NCI-H146 treated with DMSO at 0.1 percent for 48 hours (cell line): ENCODE measurements around the gene TUB.

Experiments
- DNase-seq: peaks from one replicate; lab custom pipeline; 2025; ENCODE audit not compliant: unreplicated experiment; lab: John Stamatoyannopoulos, UW

Gene TUB, protein sequence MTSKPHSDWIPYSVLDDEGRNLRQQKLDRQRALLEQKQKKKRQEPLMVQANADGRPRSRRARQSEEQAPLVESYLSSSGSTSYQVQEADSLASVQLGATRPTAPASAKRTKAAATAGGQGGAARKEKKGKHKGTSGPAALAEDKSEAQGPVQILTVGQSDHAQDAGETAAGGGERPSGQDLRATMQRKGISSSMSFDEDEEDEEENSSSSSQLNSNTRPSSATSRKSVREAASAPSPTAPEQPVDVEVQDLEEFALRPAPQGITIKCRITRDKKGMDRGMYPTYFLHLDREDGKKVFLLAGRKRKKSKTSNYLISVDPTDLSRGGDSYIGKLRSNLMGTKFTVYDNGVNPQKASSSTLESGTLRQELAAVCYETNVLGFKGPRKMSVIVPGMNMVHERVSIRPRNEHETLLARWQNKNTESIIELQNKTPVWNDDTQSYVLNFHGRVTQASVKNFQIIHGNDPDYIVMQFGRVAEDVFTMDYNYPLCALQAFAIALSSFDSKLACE

DNA sequence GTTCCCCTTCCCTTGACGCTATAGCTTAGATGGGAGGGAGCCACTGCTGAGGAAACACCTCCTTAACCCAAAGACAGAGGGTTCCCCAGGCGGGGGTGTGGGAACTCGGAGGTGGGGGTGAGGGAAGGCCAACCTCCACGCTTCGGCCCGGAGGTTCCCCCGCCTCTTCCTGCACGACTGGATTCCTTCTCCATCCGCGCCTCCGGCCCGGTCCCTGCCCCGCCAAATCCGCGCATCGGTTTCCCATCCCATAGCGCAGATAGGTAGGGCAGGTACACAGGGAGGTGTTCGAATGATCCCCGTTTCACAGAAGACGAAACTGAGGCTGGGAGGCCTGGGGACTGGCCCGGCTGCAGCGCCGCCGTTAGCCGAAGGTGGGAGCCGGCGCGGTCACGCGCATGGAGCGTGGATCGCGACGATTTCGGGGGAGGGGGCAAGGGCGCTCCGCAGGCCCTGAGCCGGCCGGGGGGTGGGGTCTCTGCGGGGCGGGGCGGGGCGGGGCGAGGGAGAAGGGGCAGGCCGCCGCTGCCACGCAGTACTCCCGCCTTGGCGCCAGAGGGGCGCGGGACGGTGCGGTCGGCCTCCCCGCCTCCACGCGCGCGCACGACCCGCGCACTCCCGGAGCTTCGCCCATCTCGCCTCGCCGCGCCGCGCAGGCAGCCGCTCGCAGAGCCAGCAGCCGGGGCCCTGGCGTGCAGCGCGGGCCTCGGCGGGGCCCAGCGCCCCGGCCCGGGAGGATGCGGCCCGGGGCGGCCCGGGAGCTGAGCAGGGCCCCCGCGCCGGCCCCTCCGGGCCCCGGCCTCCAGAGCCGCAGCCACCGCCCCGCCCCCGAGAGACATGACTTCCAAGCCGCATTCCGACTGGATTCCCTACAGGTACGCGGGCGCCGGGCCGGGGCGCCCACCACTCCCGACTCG is at the start of gene TUB:
TUB (plus strand) TSS at position 538 of the 917 bp plus-strand sequence; CDS start at position 838, 300 bp downstream.
- DNase-seq: peak; percentile 9

DNA sequence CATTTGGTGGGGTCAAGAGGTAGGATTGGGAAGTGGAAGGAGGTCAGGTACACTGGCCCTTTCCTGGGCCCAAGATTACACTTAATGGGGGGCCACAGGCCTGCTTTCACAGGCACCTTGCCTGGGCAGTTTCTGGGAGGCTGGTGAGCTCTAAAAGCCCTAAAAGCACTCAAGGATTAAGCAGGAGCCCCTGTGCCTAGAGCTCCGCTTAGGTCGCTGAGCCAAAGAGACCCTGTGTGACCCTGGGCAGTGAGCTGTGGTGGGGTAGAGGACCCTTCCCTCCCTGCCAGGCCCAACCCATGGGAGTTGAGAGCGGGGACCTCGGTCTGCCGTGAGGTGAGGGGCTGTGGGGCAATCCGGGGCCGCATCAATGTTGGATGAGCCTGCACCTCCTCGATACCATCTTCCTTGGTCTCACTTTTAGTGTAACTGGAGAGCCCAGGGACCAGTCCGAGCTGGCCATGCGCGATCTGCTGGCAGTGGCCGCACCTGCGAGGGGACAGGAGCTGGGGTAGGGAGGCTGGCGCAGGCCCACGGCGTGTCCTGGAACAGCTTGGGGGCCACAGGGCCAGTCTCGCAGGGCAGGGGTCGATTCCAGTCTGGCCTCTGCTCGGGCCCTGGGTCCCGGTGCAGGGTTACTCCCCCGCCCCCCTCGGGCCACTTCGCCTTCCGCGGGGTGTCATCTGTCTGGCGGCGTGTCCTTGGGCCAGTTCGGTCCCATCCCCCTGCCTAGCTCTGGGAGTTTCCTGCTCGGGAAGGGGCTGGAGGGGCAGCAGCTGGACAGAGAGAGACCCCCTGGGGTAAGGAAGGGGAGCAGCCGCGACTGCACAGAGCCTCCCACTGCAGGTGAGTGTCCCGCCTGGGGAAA is 49.5 kb upstream of the TUB start:
- DNase-seq: no peak

DNA sequence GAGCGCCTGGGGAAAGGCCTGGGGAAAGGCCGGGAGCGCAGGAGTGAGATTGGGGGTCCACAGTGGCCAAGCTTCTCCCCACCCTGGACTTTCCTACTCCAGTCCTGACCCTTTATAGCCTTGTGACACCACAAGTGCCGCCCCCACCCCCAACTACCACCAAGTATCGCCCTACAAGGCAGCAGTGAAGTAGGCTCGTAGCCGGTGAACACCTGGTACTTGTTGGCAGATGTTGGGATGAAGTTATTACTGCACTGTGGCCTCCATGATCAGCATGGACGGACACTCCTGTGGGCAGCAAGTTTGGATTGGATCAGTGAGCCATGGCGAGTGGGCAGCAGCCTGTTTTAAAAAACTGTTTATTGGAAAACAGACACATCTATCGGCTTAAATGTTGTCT is 48.9 kb upstream of the TUB start:
- no peak for DNase-seq

DNA sequence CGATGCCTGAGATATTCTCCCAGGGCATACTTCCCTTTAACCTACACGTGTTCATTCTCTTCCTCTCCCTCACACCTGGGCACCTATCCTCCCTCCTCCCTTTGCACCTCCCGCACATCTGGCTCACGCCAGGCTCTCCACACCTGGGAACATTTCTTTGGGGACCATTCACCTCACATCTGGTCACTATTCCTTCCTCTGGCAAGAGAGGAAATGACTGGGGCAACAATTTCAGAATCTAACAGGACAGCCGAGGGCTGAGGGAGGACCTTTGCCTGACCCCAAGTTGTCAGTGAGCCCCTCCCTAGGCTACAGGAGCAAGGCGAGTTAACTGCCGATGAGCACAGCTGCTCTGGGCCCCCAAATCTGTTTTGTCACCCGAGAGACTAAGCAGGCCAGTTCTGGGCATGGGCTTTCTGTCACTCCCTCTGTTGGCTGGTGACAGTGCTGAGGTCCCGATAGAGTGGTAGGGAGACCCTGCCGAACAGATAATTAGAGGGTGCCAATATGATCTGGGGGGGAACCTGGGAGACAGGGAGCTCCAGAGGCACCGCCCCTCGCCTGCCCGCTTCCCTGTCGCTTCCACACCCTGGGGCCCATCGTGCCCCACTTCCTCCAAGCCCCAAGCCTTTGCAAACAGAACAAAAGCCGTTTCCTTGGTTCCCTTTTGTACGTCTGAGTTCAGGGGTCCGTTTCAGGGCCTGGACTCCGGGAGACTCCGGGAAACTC is 48.3 kb upstream of the TUB start:
- no peak for DNase-seq

DNA sequence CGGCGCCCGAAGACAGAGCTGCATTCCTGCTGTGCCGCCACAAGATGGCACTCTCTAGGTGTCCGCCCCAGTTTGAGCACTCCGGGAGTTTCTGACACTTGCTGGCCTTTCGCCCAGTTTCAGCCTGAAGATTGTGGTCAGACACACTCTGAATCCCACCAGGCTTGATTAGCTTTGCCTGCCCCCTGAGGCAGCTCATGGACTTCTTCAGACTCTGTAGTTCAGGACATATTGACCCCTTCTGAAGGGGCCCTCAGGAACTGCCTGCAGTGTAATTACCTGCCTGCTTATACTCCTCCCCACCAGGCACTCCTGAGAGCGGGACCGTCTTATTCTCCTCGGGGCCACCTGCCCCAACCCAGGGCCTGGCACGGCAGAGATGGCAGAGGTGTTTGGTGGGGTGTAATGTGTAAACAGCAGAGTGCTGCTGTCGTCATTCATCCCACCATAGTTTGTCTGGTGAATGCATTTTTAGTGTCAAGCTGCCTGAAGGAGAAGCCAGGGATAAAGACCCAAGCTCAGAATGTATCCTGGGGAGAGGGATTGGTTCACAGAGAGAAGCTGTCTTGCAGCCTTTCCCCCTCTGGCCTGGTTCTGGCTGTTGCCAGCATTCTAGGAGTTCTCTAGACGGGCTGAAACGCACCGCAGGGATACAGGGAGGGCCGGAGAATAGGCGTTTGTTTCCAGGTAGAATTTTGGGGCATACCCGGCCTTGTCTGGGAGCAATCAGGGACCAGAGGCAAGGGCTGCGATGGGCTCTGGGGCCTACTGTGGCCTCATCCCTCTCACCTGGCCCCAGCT is 47.5 kb upstream of the TUB start:
- DNase-seq: peak; percentile 1

DNA sequence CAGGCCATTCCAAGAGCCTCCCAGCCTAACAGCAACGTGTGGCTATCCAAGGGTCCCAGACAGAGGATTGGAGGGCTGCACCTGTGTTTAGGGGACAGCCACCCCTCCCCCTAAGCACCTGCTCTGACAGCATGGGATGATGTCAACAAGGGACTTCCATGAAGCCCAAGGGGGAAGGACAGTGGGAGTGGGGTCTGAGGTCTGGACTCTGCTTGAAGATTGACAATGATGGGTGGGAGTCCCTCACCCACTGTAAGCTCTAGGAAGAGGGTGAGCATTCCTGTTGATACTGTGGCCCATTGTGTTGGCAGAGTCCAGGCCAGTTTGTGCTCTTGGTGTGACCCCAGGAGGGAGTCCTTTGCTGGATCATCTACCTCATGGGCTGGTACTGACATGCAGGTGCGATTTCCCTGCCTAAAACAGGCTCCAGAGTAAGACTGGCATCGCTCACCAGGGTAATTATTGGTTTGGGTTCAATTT is 46.9 kb upstream of the TUB start:
- no peak for DNase-seq

DNA sequence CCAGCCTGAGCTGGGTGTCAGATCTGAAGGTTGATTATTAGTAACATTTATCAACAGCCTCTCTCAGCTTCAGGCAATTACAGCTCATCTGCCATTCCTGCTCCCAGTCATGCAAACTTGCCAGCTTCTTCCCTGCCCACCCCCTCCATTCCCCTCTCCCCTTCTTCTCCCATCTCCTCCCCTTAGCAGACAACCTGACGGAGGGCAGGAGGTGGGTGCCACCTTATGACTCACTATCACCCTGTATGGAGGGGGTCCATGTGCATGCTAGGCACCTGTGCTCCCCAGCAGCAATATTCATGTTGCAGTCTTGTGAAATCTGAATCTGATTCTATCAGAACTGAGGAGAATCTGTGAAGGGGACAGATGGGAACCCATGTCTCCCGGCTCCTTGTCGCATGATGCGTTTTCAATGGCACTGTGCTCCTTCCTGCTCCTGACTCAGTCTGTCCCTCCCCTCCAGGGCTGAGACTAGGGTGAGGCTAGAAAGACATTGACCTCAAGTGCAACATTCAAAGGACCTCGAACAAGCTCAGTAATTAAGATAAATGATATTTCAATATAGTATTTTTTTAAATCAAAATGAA is 46.3 kb upstream of the TUB start:
- DNase-seq: no peak

DNA sequence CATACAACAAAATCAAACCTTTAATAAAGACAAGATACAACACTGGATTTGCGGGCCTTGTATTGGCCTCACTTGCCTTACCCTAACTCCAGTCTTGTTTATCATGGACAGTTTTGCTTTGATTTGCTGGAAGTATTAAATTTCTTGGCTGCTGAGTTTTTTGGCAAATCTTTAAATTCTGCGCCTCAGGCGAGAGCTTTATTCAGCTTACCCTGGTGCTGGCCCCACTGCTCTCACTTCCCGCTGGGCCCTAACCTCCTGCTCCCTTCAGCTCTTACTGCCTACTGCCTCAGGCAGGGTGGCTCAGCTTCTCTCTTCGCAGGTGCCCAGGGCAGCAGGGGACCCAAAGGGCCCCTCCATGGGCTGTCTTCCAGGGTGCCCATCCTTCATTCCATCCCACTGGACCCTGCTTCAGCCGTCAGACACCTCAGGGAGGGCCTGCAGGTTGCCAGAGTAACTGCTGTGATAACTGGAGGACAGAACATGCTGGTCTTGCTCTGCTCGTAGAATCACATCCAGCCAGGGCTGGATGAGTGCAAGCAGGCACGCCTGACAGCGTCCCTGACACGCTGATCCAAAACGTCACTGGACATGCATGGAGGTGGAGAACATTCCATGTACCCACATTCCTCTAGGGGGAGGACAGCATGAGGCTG is 45.7 kb upstream of the TUB start:
- no peak for DNase-seq

DNA sequence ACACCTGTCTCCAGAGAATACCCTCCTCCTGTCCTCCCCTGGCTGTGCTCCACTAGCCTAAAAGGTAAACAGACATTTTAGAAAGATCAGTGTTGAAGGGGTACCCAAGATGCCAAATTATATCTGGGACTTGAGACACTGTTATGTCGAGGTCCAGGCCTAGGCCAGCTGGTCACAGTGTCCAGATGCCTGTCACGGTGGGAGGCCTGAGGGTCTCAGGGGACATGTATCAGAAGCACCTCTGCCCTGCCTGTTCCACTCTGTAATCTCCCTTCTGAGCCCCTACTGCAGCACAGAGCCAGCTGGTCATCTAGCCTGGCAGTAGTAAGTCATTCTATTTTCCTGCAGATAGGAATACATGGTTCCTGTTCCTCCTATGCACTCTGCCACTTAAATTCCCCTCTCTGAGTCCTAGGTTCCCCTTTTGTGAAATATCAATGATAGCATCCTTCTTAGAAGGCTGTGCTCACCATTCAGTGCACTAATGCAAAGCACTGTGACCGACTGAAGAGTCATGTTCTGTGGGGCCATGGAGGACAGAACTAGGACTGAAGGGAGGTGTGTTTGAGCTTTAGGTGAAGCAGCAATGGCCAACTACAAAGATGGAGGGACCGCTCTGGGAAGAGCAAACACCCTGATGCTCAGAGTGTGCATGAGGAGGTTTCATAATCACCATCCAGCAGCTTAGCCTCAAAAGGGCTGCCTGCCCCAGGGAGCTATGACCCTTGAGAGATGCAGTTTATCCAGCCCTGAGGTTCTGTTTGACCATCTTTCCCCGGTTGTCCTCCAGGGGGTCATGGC is 44.8 kb upstream of the TUB start:
- DNase-seq: no peak

DNA sequence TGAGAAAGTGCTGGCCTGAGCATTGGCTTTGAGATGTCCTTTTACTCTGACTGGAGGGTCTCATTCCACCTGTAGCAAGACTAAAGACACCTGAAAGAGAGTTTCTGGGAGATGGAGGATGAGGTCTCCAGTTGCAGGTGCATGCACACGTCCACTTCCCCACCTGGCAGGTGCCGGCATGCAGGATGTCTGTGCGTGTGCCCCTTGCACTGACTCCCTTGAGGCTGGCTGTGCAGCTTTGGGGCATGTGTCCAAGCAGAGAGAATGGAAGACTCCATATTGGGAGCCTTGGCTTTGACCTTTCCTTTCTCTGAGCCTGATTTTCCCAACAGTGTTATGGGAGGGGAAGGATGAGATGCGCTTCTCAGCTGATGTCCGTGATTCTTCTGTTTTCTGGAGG is 44.0 kb upstream of the TUB start:
- DNase-seq: no peak

DNA sequence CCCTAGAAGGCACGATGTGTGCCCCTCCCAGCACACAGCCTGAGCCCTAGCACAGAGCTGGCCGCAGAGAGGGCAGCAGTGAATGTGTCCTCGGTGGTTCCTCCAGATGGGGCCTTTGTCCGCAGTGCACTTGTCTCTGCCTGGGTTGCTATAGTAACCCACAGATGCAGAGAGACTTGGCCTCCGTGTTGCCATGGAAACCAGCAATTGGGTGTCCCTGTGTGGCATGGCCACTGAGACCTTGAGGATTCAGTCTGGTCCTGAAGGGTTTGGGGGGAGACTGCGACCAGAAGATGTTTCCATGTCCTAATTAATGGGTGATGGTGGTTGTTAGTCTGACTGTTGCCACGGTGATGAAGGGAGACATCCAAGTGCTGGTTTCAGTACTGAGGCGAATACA is 42.6 kb upstream of the TUB start:
- no peak for DNase-seq

DNA sequence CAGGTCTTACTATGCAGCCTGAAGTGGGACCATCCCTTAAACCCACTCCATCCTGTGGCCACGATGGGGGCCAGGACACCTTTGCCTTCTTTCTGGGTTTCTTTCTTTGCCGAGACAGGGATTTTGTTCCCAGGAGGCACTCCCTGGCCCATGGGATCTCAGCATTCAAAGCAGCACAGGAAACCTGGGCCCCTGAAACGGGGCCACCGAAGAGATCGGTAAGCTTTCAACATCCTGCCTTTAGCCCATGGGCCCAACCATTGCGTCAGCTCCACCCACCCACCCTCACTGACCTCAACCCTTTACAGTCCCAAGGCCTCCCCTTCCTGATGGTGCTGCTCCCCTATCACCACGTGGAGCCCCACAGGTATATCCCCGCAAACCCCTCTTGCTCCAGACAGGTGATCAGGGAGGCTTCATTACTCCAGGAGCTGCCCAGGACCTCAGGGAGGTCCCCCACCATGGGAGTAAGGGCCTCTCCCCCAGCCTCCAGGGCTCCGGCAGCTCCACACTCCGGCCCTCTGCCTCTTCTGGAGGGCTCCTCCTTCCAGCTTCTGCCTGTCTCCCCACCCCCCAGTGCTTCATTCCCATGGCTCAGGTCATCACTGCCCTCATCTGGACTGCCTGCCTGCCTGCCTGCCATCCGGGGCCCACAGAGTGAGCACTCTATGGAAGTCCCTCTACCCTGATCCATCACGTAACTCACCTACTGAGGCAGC is 42.0 kb upstream of the TUB start:
- DNase-seq: no peak

DNA sequence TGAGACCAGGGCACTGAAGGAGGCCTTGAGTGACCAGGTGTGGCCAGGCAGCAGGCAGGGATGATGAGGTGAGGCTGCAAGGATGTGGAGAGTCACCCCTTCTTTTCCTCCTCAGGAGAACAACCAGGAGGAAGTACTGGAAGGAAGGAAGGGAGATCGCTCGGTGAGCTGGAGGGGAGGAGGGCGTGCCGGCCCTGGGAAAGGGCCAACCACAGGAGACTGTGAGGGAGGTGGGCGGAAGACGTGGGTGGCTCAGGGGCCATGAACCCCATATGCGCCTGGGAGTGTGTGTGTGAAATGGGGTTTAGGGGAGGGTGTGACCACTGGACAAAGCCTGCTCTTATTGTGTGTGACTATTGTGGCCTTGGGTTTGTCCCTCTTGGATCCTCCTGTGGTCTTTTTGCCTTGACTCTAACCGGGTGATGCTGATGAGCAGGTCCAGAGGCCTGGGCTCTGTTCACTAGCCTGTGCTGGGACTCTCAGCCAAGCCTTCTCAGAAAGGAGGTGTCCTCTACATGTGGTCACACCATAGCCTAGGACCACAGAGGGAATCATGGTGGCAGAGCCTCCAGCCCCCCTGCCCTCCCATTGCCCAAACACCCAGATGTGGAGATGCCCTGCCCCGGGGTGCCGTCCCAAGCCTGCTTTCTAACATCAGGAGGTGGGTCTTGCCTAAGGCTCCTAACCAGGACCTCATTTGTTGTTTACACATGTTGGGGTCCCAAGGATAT is 41.3 kb upstream of the TUB start:
- DNase-seq: no peak

DNA sequence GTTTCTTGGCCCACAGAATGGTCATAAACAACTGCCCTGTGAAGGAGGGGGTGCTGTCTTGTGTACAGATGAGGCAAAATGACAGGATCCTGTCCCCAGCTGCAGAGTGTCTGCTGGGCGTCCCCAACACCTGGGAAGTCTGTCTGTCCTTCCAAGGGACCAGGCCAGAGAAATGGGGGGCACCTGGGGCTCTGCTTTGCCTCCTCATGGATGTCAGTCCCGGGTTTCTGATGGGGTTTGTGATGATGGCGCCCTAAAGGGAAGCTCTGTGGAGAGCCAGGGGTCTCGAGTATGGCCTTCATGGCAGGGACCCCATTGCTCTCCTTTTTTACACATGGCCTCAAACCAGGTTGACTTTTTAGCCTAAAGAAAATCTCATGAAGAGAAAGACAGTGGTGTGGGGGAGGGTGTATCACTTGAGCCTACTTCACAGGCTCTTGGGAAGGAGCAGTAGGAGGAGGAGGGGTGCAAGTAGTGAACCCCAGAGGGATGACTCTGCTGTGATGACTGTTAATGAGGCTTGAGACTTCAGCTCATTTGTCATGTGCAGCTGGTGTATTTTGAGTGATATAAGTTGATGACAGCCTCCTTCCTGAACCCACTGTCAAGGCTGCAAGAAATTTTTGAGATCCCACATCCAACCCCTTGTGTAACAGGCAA is 40.6 kb upstream of the TUB start:
- DNase-seq: no peak

DNA sequence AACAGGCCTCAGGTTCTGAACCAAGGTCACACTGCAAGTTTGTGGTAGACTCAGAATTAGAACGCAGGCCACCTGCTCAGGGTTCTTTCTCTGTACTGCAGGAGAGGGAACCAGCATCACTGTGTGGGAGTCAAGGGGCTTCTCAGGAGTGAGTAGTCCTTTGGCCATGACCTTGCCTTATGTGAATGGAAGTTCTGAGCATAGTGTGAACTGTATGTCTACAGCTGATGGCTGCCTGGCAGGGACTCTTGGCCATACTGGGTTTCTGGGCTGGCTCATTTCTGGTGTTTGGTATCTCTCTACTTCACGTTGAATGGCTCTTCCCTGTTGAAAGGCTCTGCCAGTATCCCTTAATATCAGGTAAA is 40.1 kb upstream of the TUB start:
- no peak for DNase-seq

DNA sequence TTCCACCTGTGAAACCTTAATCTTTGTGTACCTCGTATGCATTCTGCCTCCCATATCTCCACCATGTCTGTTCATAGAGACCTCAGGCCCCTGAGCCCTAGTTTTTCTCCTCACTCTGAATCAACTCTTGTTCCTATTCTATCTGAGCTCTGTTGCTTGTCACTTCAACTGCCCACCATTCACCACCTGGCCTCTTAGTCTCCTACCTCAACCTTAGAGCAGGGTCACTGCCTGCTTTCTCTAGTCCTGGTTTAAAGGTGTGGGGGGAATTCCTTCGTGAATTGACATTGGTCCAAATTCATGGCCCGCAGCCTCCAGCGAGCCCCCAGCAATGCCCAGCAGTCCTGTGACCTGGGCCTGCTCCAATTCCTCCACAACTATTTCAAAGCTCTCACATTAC is 39.4 kb upstream of the TUB start:
- no peak for DNase-seq
